ENCODE results near the gene CA11. TPM values are rescaled to one million over a fixed set of nuclear protein-coding genes. Genes with fewer than 3 reads are reported as not detected.
"Not testable (repeated sequence)": the region's sequence is repeated elsewhere in the genome, so short reads cannot be mapped to it uniquely, and the experiment has no call there.

The CA11 gene
- total and polyA plus RNA-seq, 9 of the 15 experiments (the other 6 are each of a cell fraction or from before 2014, with no cell fraction given) = 2.9 to 19.9 (median 8.3) TPM

DNA sequence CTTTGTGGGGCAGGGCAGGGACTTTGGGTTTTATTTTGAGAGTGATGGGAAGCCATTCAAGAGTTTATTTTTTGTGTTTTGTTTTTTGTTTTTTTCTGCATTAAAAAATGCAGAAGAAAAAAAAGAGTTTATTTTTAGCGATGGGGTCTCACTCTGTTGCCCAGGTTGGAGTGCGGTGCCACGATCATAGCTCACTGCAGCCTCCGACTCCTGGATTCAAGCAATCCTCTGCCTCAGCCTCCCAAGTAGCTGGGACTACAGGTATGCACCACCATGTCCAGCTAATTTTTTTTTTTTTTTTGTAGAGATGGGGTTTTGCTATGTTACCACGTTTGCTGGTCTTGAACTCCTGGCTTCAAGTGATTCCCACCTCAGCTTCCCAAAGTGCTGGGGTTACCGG lies 12.5 kb upstream of the CA11 start:
- ChIA-PET POLR2A (no interaction called here), CTCF (ENCODE audit: low intra/inter-chr PET ratio) (no interaction called here)
- no peaks in the 10 kb centered on the region for H3K9me1 ChIP-seq (ENCODE audit: control insufficient read depth, insufficient read depth, low read length)
- no peaks in the 10 kb centered on the region for H3K27me3 ChIP-seq (ENCODE audit: control insufficient read depth in 2 of 2, insufficient read depth in 2 of 2, low read length in 2 of 2)
- TF ChIP-seq ZNF121 (CRISPR knock-in tag; conservative IDR thresholded peaks at IDR 0.05) = peak; percentile 39
- no peak for TF ChIP-seq BHLHE40 (IDR thresholded peaks at IDR 0.05; ENCODE audit: low read length)
- TF ChIP-seq ARNT (IDR thresholded peaks at IDR 0.05) = no peak
- no peaks in the 10 kb centered on the region for H3K36me3 ChIP-seq (ENCODE audit: control insufficient read depth, insufficient read depth, low read length)
- no peak for ATAC-seq
- 74% methylated on average over 6 of the region's 6 CpGs for WGBS (ENCODE audit: insufficient coverage, low coverage, missing lambda C conversion rate)
- intact Hi-C loops (cut with micrococcal nuclease) (no loop called here), in situ Hi-C loops (cut with MboI) (no loop called here)
- no peak overlapping the region for H3K9ac ChIP-seq (ENCODE audit: insufficient read depth in 1 of 2, low read depth in 2 of 2, low read length in 2 of 2)
- H3K4me2 ChIP-seq (ENCODE audit: insufficient read depth, low read length) = no peak overlapping the region
- no peaks in the 10 kb centered on the region for H4K20me1 ChIP-seq (replicated peaks; ENCODE audit: control insufficient read depth, insufficient read depth, low read length)
- BruUV-seq (replicated peaks) = no TSS peak
- H3K27ac ChIP-seq (ENCODE audit: extremely low read depth, low read depth, low read length) = no peak overlapping the region
- no peaks in the 10 kb centered on the region for H3K9me3 ChIP-seq (replicated peaks; ENCODE audit: control insufficient read depth, insufficient read depth, low read depth, low read length)
- no peak for FAIRE-seq
- H2AFZ ChIP-seq (ENCODE audit: low read depth, low read length) = no peak overlapping the region
- no peak overlapping the region for H3K4me3 ChIP-seq
- DNase-seq (ENCODE audit: extremely low read depth in 1 of 4, low spot score in 3 of 4) = no peak
- H3K79me2 ChIP-seq (ENCODE audit: control insufficient read depth, insufficient read depth, low read length) = no peaks in the 10 kb centered on the region
- H3K4me1 ChIP-seq (replicated peaks in 1 of 2; ENCODE audit: control insufficient read depth in 2 of 2, insufficient read depth in 2 of 2, low read length in 2 of 2) = peaks cover 18 to 30% of the 10 kb centered on the region in 2 experiments

DNA sequence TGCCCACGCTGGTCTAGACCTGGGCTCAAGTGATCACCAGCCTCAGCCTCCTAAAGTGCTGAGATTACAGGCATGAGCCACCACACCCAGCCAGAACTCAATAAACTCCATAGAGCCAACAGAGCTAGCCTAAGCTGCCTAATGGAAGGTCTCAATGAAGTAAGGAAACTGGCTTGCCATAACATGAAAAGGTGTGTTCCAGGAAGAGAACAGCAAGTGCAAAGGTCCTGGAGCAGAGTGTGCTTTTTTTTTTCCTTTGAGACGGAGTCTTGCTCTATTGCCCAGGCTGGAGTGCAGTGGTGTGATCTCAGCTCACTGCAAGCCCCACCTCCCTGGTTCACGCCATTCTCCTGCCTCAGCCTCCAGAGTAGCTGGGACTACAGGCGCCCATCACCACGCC lies 11.8 kb upstream of the CA11 start:
- ATAC-seq; H3K9me3 ChIP-seq (replicated peaks; ENCODE audit: control insufficient read depth, insufficient read depth, low read depth, low read length); H3K4me2 ChIP-seq (ENCODE audit: insufficient read depth, low read length); in situ Hi-C loops (cut with MboI); H4K20me1 ChIP-seq (replicated peaks; ENCODE audit: control insufficient read depth, insufficient read depth, low read length); H3K27ac ChIP-seq (ENCODE audit: extremely low read depth, low read depth, low read length); H3K36me3 ChIP-seq (ENCODE audit: control insufficient read depth, insufficient read depth, low read length); intact Hi-C loops (cut with micrococcal nuclease); H2AFZ ChIP-seq (ENCODE audit: low read depth, low read length); H3K27me3 ChIP-seq (ENCODE audit: control insufficient read depth in 2 of 2, insufficient read depth in 2 of 2, low read length in 2 of 2); BruUV-seq (replicated peaks); H3K9me1 ChIP-seq (ENCODE audit: control insufficient read depth, insufficient read depth, low read length); H3K79me2 ChIP-seq (ENCODE audit: control insufficient read depth, insufficient read depth, low read length); H3K4me3 ChIP-seq; H3K9ac ChIP-seq (ENCODE audit: insufficient read depth in 1 of 2, low read depth in 2 of 2, low read length in 2 of 2); FAIRE-seq; CTCF ChIA-PET (ENCODE audit: low intra/inter-chr PET ratio); DNase-seq (ENCODE audit: extremely low read depth in 1 of 4, low spot score in 3 of 4): not testable (repeated sequence)
- POLR2A ChIA-PET = interaction anchor here (0.6 to 0.9 kb wide), 2 partner anchors 12 to 362 kb away, joined by 3 to 5 read pairs; partner anchors contain the start of gene CA11
- TF ChIP-seq BCOR (IDR thresholded peaks at IDR 0.05) = peak; percentile 33; the same call in 1 of the 2 replicates
- TF ChIP-seq RBM25 (IDR thresholded peaks at IDR 0.05; ENCODE audit: low read depth, low read length, severe bottlenecking) = peak; percentile 12
- H3K4me1 ChIP-seq (replicated peaks in 1 of 2; ENCODE audit: control insufficient read depth in 2 of 2, insufficient read depth in 2 of 2, low read length in 2 of 2) = peaks cover 12 to 35% of the 10 kb centered on the region in 2 experiments
- 54% methylated on average over 2 of the region's 5 CpGs for WGBS (ENCODE audit: insufficient coverage, low coverage, missing lambda C conversion rate)

Data from K562 (cell line).